Thoracic aorta (tissue), 2 donors: ENCODE measurements around the gene SLC25A3. TPM values are rescaled to one million over a fixed set of nuclear protein-coding genes. Genes with fewer than 3 reads are reported as not detected.
"Not testable (repeated sequence)": the region's sequence is repeated elsewhere in the genome, so short reads cannot be mapped to it uniquely, and the experiment has no call there.

ENCODE experiments used
- ATAC-seq: fragments of 150-250 bp; one replicate; pipeline ENCODE4 v1.8.0; 2017; ENCODE audit warnings: low read depth; ENCODE audit not compliant: insufficient number of reproducible peaks, low FRiP score
- DNase-seq: peaks from one replicate; pipeline ENCODE4 v3.0.0-alpha.2; 2020; ENCODE audit warnings: low spot score
- H3K27ac ChIP-seq, 2 donors: fragments of 200-600 bp; sonication (generic); 1 replicate in 1 of 2; 2 replicates in 1 of 2; pipeline ENCODE4 v1.5.1; 2016; ENCODE audit warnings: mild to moderate bottlenecking in 2 of 2, moderate library complexity in 2 of 2
- H3K27me3 ChIP-seq: fragments of 200-600 bp; sonication (generic); replicated peaks from 2 replicates; pipeline ENCODE4 v1.6.0; 2016; ENCODE audit warnings: mild to moderate bottlenecking; ENCODE audit not compliant: insufficient read depth
- H3K36me3 ChIP-seq: fragments of 200-600 bp; sonication (generic); one replicate; pipeline ENCODE4 v1.5.1; 2016
- H3K4me1 ChIP-seq, 2 donors: fragments of 200-600 bp; sonication (generic); 1 replicate in 1 of 2; 2 replicates in 1 of 2; pipeline versions ENCODE4 v1.5.1 to v1.6.0; 2016; ENCODE audit warnings: low read depth in 2 of 2, mild to moderate bottlenecking in 1 of 2; ENCODE audit not compliant: control insufficient read depth in 1 of 2
- H3K4me3 ChIP-seq: fragments of 200-600 bp; sonication (generic); 2 replicates; pipeline ENCODE4 v1.5.1; 2016; ENCODE audit warnings: mild to moderate bottlenecking
- H3K9me3 ChIP-seq: fragments of 200-600 bp; sonication (generic); 2 replicates; pipeline ENCODE4 v1.5.1; 2016
- total RNA-seq, 2 donors: library from RNA; depleted of rRNA; stranded (reverse); fragments of >200 nt; gene quantifications; one replicate each; pipeline versions ENCODE4 v1.1.0 to v1.2.3, GENCODE V29; 2016
- TF ChIP-seq, protein P1 (sequence below): fragments of 200-600 bp; sonication (generic); IDR thresholded peaks from one replicate; pipeline ENCODE4 v1.5.1; 2019; ENCODE audit warnings: antibody characterized with exemption

The SLC25A3 gene
- total RNA-seq, result 100 to 1,000 TPM; 362 to 445 TPM

DNA sequence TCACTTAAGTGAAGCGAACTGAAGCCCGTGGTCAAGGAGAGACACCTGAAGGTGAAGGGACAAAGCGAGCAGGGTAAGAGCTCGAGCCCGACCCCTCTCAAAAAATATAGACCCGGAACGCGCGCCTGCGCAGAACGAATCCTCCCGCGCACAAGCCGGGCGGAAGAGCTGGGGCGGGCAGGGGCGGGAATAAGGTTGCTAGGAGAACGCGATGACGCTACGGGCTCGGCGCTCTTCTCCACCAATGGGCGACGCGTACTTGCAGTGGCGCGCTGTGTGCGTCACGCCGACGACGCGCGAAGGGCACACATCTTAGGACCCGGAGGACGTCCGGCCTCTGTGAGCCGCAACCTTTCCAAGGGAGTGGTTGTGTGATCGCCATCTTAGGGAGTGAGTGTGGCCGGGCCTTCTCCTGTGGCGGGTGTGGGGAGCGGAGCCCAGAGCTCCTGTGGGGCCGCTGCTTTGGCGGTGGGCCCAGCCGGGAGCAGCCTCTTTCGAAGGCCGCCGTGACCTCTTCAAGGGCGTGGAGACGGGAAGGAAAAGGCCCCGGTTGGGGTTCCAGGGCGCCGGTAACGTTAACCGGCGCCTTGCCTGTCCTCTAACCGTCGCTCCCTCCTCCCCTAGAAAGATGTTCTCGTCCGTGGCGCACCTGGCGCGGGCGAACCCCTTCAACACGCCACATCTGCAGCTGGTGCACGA lies at the start of gene SLC25A3:
Gene SLC25A3 (plus strand): TSS at position 336 of the 699 bp plus-strand sequence. CDS start 293 bp downstream, at position 629.
- peak within 1 kb of the TSS; percentile 90 to 97 for H3K27ac ChIP-seq
- no peaks in the 10 kb centered on the region for H3K27me3 ChIP-seq
- ATAC-seq (peak; percentile 99), DNase-seq (peak; percentile 86)
- peaks cover 14 to 20% of the 10 kb centered on the region in 2 donors for H3K4me1 ChIP-seq
- H3K4me3 ChIP-seq, result peak within 1 kb of the TSS; percentile 99
- H3K36me3 ChIP-seq, result peaks cover 4% of the 10 kb centered on the region
- no peaks in the 10 kb centered on the region for H3K9me3 ChIP-seq
- TF ChIP-seq, protein P1, sequence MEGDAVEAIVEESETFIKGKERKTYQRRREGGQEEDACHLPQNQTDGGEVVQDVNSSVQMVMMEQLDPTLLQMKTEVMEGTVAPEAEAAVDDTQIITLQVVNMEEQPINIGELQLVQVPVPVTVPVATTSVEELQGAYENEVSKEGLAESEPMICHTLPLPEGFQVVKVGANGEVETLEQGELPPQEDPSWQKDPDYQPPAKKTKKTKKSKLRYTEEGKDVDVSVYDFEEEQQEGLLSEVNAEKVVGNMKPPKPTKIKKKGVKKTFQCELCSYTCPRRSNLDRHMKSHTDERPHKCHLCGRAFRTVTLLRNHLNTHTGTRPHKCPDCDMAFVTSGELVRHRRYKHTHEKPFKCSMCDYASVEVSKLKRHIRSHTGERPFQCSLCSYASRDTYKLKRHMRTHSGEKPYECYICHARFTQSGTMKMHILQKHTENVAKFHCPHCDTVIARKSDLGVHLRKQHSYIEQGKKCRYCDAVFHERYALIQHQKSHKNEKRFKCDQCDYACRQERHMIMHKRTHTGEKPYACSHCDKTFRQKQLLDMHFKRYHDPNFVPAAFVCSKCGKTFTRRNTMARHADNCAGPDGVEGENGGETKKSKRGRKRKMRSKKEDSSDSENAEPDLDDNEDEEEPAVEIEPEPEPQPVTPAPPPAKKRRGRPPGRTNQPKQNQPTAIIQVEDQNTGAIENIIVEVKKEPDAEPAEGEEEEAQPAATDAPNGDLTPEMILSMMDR, result no peak

DNA sequence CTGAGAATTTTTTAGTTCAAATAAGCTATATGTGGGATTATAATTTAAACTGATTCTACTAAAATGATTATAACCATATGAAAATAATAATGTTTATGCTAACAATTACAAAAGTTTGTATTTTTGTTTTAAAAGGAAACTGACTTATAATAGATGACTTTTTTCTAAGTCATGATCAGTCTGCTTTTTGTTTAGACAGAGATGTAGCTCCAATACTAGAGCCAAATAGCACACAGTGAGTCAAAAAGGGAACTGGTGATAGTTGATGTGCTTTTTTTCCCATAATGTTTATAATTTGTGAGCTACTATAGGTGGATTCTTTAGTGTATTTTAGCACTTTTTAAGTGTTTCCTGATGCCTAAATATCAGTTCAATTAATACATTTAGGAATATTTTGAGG lies 49.8 kb upstream of the SLC25A3 start:
- H3K27ac ChIP-seq, result no peak overlapping the region
- ATAC-seq, result no peak
- no peak overlapping the region for H3K4me3 ChIP-seq
- no peak for DNase-seq
- H3K36me3 ChIP-seq, result peaks cover 11% of the 10 kb centered on the region
- peaks cover 0 to 5% of the 10 kb centered on the region in 2 donors for H3K4me1 ChIP-seq
- no peaks in the 10 kb centered on the region for H3K27me3 ChIP-seq
- TF ChIP-seq, protein P1, result no peak
- H3K9me3 ChIP-seq, result no peaks in the 10 kb centered on the region

DNA sequence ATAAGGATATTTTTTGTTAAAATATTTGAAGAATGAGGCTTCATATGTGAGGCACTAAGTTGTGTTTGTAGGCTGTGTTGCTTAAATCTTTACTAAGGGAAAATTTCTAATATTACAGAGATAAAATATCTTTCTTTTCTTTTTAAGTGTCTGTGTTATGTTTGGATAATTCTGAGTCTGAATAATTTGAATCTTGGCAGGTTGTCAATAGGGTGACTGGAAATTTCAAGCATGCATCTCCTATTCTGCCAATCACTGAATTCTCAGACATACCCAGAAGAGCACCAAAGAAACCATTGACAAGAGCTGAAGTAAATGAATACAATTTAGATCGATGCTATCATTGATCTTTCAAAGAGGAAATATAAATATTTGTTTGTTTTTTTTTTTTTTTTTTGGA lies 48.7 kb upstream of the SLC25A3 start:
- DNase-seq (no peak), ATAC-seq (no peak)
- TF ChIP-seq, protein P1, result no peak
- H3K27ac ChIP-seq, result no peak overlapping the region
- no peaks in the 10 kb centered on the region for H3K9me3 ChIP-seq
- no peaks in the 10 kb centered on the region for H3K27me3 ChIP-seq
- no peak overlapping the region for H3K4me3 ChIP-seq
- peaks cover 11% of the 10 kb centered on the region for H3K36me3 ChIP-seq
- H3K4me1 ChIP-seq, result peaks cover 0 to 5% of the 10 kb centered on the region in 2 donors

DNA sequence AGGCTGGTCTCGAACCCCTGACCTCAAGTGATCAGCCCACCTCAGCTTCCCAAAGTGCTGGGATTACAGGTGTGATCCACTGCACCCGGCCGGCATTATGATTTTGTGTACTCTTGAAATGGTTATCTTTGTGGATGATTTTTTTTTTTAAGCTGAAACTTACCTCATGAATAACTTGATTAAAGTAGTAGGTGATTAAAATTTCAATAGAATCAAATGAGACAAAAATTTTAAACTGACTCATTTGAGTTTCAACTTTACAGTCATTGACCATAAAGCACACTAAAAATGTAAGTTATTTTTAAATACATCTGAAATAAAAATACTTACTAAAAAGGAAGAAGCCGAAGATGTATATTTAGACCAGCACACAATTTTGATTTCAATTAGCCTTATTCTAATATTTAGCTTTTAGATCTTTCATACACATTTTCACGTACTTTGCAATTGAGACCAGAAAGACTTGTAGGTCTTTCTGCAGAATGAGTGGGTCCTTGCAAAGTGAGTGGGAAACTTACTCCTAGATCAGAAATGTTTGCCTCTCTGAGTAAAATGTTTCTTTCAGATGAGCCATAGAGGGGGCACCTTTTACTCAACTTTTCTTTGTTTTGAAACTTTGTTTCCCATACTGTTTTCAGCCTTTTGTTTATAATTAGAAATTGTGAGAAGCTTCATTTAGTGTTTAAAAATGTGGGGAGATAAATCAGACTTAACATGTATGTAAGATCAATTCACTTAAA lies 43.9 kb upstream of the SLC25A3 start:
- Histone ChIP-seq H3K9me3 (no peaks in the 10 kb centered on the region), H3K4me1 (peaks cover 0 to 4% of the 10 kb centered on the region in 2 donors), H3K27me3 (no peaks in the 10 kb centered on the region), H3K4me3 (no peak overlapping the region), H3K27ac (no peak overlapping the region), H3K36me3 (peaks cover 14% of the 10 kb centered on the region)
- TF ChIP-seq, protein P1, result no peak
- no peak for DNase-seq
- no peak for ATAC-seq

DNA sequence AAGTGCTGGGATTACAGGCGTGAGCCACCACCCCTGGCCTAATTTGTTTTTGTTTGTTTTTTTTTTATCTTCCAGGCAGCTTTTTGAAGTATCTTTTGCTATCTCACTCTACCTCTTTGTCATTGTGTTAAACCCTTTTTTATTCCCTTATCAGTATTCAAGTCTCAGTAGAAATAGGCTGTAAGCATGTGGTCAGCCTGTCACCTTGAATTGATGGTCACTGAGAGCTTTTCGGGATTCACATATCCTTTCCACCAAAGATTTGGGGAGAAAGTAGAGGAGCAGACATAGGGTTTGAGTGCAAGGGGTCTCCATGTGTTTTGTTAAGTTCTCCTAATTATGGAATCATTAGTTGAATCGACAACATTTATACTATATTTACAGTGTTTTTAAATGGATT lies 41.7 kb upstream of the SLC25A3 start:
- Histone ChIP-seq H3K9me3 (no peaks in the 10 kb centered on the region), H3K4me1 (no peaks in the 10 kb centered on the region), H3K27me3 (no peaks in the 10 kb centered on the region), H3K4me3 (no peak overlapping the region), H3K36me3 (peaks cover 8% of the 10 kb centered on the region), H3K27ac (no peak overlapping the region)
- no peak for ATAC-seq
- TF ChIP-seq, protein P1, result no peak
- no peak for DNase-seq

DNA sequence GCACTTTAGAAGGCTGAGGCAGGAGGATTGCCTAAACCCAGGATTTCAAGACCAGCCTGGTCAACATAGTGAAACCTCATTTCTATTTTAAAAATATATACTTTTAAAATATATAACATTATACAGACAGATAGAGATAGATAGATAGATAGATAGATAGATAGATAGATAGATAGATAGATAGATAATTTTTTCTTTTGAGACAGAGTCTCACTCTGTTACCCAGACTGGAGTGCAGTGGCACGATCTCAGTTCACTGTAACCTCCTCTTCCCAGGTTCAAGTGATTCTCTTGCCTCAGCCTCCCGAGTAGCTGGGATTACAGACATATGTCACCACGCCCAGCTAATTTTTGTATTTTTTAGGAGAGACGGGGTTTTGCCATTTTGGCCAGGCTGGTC lies 35.4 kb upstream of the SLC25A3 start:
- H3K27me3 ChIP-seq, H3K9me3 ChIP-seq, H3K36me3 ChIP-seq, H3K4me3 ChIP-seq, ATAC-seq, H3K4me1 ChIP-seq, H3K27ac ChIP-seq, DNase-seq: not testable (repeated sequence)
